GM19438 (cell line): ENCODE results near the gene ABI3BP.

ENCODE experiments used
- ATAC-seq: cut with Tn5 transposase; IDR thresholded peaks from one replicate; pipeline ENCODE4 v1.9.1; 2021; ENCODE audit warnings: low read depth; ENCODE audit not compliant: unreplicated experiment

ABI3BP gene

GRCh38 chr3:100780071-100780622 is 213.1 kb downstream of the ABI3BP start:
- no peak for ATAC-seq

- ATAC-seq: no peak
Observed at GRCh38 chr3:100779480-100779879, 213.7 kb downstream of the ABI3BP start.

GRCh38 chr3:100777271-100777670 is 215.9 kb downstream of the ABI3BP start:
- no peak for ATAC-seq

- ATAC-seq: no peak
Observed at GRCh38 chr3:100776746-100777145, 216.5 kb downstream of the ABI3BP start.

GRCh38 chr3:100776097-100776729 is 217.0 kb downstream of the ABI3BP start:
- no peak for ATAC-seq

- ATAC-seq: no peak
Observed at GRCh38 chr3:100775669-100776068, 217.6 kb downstream of the ABI3BP start.

GRCh38 chr3:100775226-100775625 is 218.0 kb downstream of the ABI3BP start:
- no peak for ATAC-seq

GRCh38 chr3:100769693-100770092 is 223.5 kb downstream of the ABI3BP start:
- no peak for ATAC-seq

- ATAC-seq: no peak
Observed at GRCh38 chr3:100766069-100766468, 227.2 kb downstream of the ABI3BP start.

- ATAC-seq: no peak
Observed at GRCh38 chr3:100765437-100765975, 227.7 kb downstream of the ABI3BP start.

- no peak for ATAC-seq
Observed at GRCh38 chr3:100761951-100762350, 231.3 kb downstream of the ABI3BP start.

- peak; percentile 66 for ATAC-seq
Observed at GRCh38 chr3:100761211-100761942, 231.8 kb downstream of the ABI3BP start.

- ATAC-seq: no peak
Observed at GRCh38 chr3:100760377-100760776, 232.8 kb downstream of the ABI3BP start.

- ATAC-seq: no peak
Observed at GRCh38 chr3:100759950-100760349, 233.3 kb downstream of the ABI3BP start.

GRCh38 chr3:100759159-100759558 is 234.1 kb downstream of the ABI3BP start:
- no peak for ATAC-seq

GRCh38 chr3:100756441-100756840 is 236.8 kb downstream of the ABI3BP start:
- no peak for ATAC-seq

GRCh38 chr3:100754563-100755334 is 238.5 kb downstream of the ABI3BP start:
- no peak for ATAC-seq

GRCh38 chr3:100753846-100754245 is 239.4 kb downstream of the ABI3BP start:
- no peak for ATAC-seq

GRCh38 chr3:100748967-100749366 is 244.3 kb downstream of the ABI3BP start:
- no peak for ATAC-seq

GRCh38 chr3:100748220-100748619 is 245.0 kb downstream of the ABI3BP start:
- ATAC-seq: no peak

GRCh38 chr3:100746092-100746491 is 247.1 kb downstream of the ABI3BP start:
- no peak for ATAC-seq
